ENCODE data around the gene HMX1.

Gene HMX1

GRCh38 chr4:8835521-8836365 is 35.9 kb downstream of the HMX1 start:
- Histone ChIP-seq H3K36me3 (ENCODE audit: control insufficient read depth in 5 of 5, insufficient read depth in 5 of 5, low read length in 5 of 5) (no peaks in the 10 kb centered on the region), H3K27ac (ENCODE audit: low read depth, low read length) (no peak overlapping the region), H3K9ac (ENCODE audit: low read length in 5 of 5) (no peak overlapping the region), H3K4me1 (ENCODE audit: control insufficient read depth in 5 of 5, insufficient read depth in 5 of 5, low read length in 5 of 5) (no peaks in the 10 kb centered on the region), H3K27me3 (ENCODE audit: control insufficient read depth in 5 of 5, insufficient read depth in 4 of 5, low read length in 5 of 5) (peaks cover 16 to 47% (median 23%) of the 10 kb centered on the region in 5 donors), H3K9me3 (ENCODE audit: control insufficient read depth in 5 of 5, low read length in 5 of 5) (no peaks in the 10 kb centered on the region), H3K4me3 (ENCODE audit: low read depth in 1 of 5, low read length in 5 of 5) (no peak overlapping the region)

GRCh38 chr4:8834681-8835220 is 36.9 kb downstream of the HMX1 start:
- Histone ChIP-seq H3K9ac (ENCODE audit: low read length in 5 of 5) (no peak overlapping the region), H3K27me3 (ENCODE audit: control insufficient read depth in 5 of 5, insufficient read depth in 4 of 5, low read length in 5 of 5) (peaks cover 16 to 47% (median 24%) of the 10 kb centered on the region in 5 donors), H3K4me3 (ENCODE audit: low read depth in 1 of 5, low read length in 5 of 5) (no peak overlapping the region), H3K4me1 (ENCODE audit: control insufficient read depth in 5 of 5, insufficient read depth in 5 of 5, low read length in 5 of 5) (no peaks in the 10 kb centered on the region), H3K9me3 (ENCODE audit: control insufficient read depth in 5 of 5, low read length in 5 of 5) (no peaks in the 10 kb centered on the region), H3K27ac (ENCODE audit: low read depth, low read length) (no peak overlapping the region), H3K36me3 (ENCODE audit: control insufficient read depth in 5 of 5, insufficient read depth in 5 of 5, low read length in 5 of 5) (no peaks in the 10 kb centered on the region)

- Histone ChIP-seq H3K9ac (ENCODE audit: low read length in 5 of 5) (no peak overlapping the region), H3K9me3 (ENCODE audit: control insufficient read depth in 5 of 5, low read length in 5 of 5) (peaks cover 0 to 8% (median 7%) of the 10 kb centered on the region in 5 donors), H3K27me3 (ENCODE audit: control insufficient read depth in 5 of 5, insufficient read depth in 4 of 5, low read length in 5 of 5) (peaks cover 16 to 43% (median 20%) of the 10 kb centered on the region in 5 donors), H3K36me3 (ENCODE audit: control insufficient read depth in 5 of 5, insufficient read depth in 5 of 5, low read length in 5 of 5) (no peaks in the 10 kb centered on the region), H3K4me3 (ENCODE audit: low read depth in 1 of 5, low read length in 5 of 5) (no peak overlapping the region), H3K4me1 (ENCODE audit: control insufficient read depth in 5 of 5, insufficient read depth in 5 of 5, low read length in 5 of 5) (no peaks in the 10 kb centered on the region), H3K27ac (ENCODE audit: low read depth, low read length) (no peak overlapping the region)
Observed at GRCh38 chr4:8832113-8832915, 39.3 kb downstream of the HMX1 start.

- Histone ChIP-seq H3K4me1 (ENCODE audit: control insufficient read depth in 5 of 5, insufficient read depth in 5 of 5, low read length in 5 of 5) (no peaks in the 10 kb centered on the region), H3K27me3 (ENCODE audit: control insufficient read depth in 5 of 5, insufficient read depth in 4 of 5, low read length in 5 of 5) (peaks cover 15 to 37% (median 17%) of the 10 kb centered on the region in 5 donors), H3K36me3 (ENCODE audit: control insufficient read depth in 5 of 5, insufficient read depth in 5 of 5, low read length in 5 of 5) (no peaks in the 10 kb centered on the region), H3K9me3 (ENCODE audit: control insufficient read depth in 5 of 5, low read length in 5 of 5) (peaks cover 0 to 8% (median 7%) of the 10 kb centered on the region in 5 donors), H3K4me3 (ENCODE audit: low read depth in 1 of 5, low read length in 5 of 5) (no peak overlapping the region), H3K9ac (ENCODE audit: low read length in 5 of 5) (no peak overlapping the region), H3K27ac (ENCODE audit: low read depth, low read length) (no peak overlapping the region)
Observed at GRCh38 chr4:8831221-8832112, 40.2 kb downstream of the HMX1 start.

GRCh38 chr4:8830611-8831200 is 40.9 kb downstream of the HMX1 start:
- no peak overlapping the region for H3K27ac ChIP-seq (ENCODE audit: low read depth, low read length)
- no peaks in the 10 kb centered on the region for H3K4me1 ChIP-seq (ENCODE audit: control insufficient read depth in 5 of 5, insufficient read depth in 5 of 5, low read length in 5 of 5)
- H3K9ac ChIP-seq (ENCODE audit: low read length in 5 of 5), result no peak overlapping the region
- H3K4me3 ChIP-seq (ENCODE audit: low read depth in 1 of 5, low read length in 5 of 5), result no peak overlapping the region
- peaks cover 0 to 8% (median 7%) of the 10 kb centered on the region in 5 donors for H3K9me3 ChIP-seq (ENCODE audit: control insufficient read depth in 5 of 5, low read length in 5 of 5)
- peaks cover 12 to 35% (median 15%) of the 10 kb centered on the region in 5 donors for H3K27me3 ChIP-seq (ENCODE audit: control insufficient read depth in 5 of 5, insufficient read depth in 4 of 5, low read length in 5 of 5)
- no peaks in the 10 kb centered on the region for H3K36me3 ChIP-seq (ENCODE audit: control insufficient read depth in 5 of 5, insufficient read depth in 5 of 5, low read length in 5 of 5)

GRCh38 chr4:8830056-8830455 is 41.6 kb downstream of the HMX1 start:
- H3K4me1 ChIP-seq (ENCODE audit: control insufficient read depth in 5 of 5, insufficient read depth in 5 of 5, low read length in 5 of 5), result no peaks in the 10 kb centered on the region
- no peak overlapping the region for H3K27ac ChIP-seq (ENCODE audit: low read depth, low read length)
- H3K4me3 ChIP-seq (ENCODE audit: low read depth in 1 of 5, low read length in 5 of 5), result no peak overlapping the region
- H3K9ac ChIP-seq (ENCODE audit: low read length in 5 of 5), result no peak overlapping the region
- H3K36me3 ChIP-seq (ENCODE audit: control insufficient read depth in 5 of 5, insufficient read depth in 5 of 5, low read length in 5 of 5), result no peaks in the 10 kb centered on the region
- H3K9me3 ChIP-seq (ENCODE audit: control insufficient read depth in 5 of 5, low read length in 5 of 5), result peaks cover 0 to 8% (median 7%) of the 10 kb centered on the region in 5 donors
- H3K27me3 ChIP-seq (ENCODE audit: control insufficient read depth in 5 of 5, insufficient read depth in 4 of 5, low read length in 5 of 5), result peaks cover 10 to 31% (median 15%) of the 10 kb centered on the region in 5 donors

- Histone ChIP-seq H3K27ac (ENCODE audit: low read depth, low read length) (no peak overlapping the region), H3K4me3 (ENCODE audit: low read depth in 1 of 5, low read length in 5 of 5) (no peak overlapping the region), H3K4me1 (ENCODE audit: control insufficient read depth in 5 of 5, insufficient read depth in 5 of 5, low read length in 5 of 5) (no peaks in the 10 kb centered on the region), H3K36me3 (ENCODE audit: control insufficient read depth in 5 of 5, insufficient read depth in 5 of 5, low read length in 5 of 5) (no peaks in the 10 kb centered on the region), H3K9me3 (ENCODE audit: control insufficient read depth in 5 of 5, low read length in 5 of 5) (peaks cover 0 to 8% (median 7%) of the 10 kb centered on the region in 5 donors), H3K9ac (ENCODE audit: low read length in 5 of 5) (no peak overlapping the region), H3K27me3 (ENCODE audit: control insufficient read depth in 5 of 5, insufficient read depth in 4 of 5, low read length in 5 of 5) (peaks cover 10 to 28% (median 15%) of the 10 kb centered on the region in 5 donors)
Observed at GRCh38 chr4:8829584-8829983, 42.1 kb downstream of the HMX1 start.

GRCh38 chr4:8828869-8829268 is 42.8 kb downstream of the HMX1 start:
- Histone ChIP-seq H3K9me3 (ENCODE audit: control insufficient read depth in 5 of 5, low read length in 5 of 5) (peaks cover 0 to 8% (median 7%) of the 10 kb centered on the region in 5 donors), H3K9ac (ENCODE audit: low read length in 5 of 5) (no peak overlapping the region), H3K4me3 (ENCODE audit: low read depth in 1 of 5, low read length in 5 of 5) (no peak overlapping the region), H3K4me1 (ENCODE audit: control insufficient read depth in 5 of 5, insufficient read depth in 5 of 5, low read length in 5 of 5) (no peaks in the 10 kb centered on the region), H3K27ac (ENCODE audit: low read depth, low read length) (no peak overlapping the region), H3K27me3 (ENCODE audit: control insufficient read depth in 5 of 5, insufficient read depth in 4 of 5, low read length in 5 of 5) (peaks cover 7 to 23% (median 15%) of the 10 kb centered on the region in 5 donors), H3K36me3 (ENCODE audit: control insufficient read depth in 5 of 5, insufficient read depth in 5 of 5, low read length in 5 of 5) (no peaks in the 10 kb centered on the region)

All from subcutaneous abdominal adipose tissue (tissue), 5 donors.